Fibroblast of villous mesenchyme (primary cell): Measurements from ENCODE around the gene GLRX. TPM values are rescaled to one million over a fixed set of nuclear protein-coding genes. Genes with fewer than 3 reads are reported as not detected.
A peak's percentile ranks its signal among the peaks of the same experiment; 100 is the strongest.
"Not testable (repeated sequence)": the region's sequence is repeated elsewhere in the genome, so short reads cannot be mapped to it uniquely, and the experiment has no call there.

ENCODE experiments used
- DNase-seq: peaks from one replicate; pipeline ENCODE4 v3.0.0-alpha.2; 2010; ENCODE audit warnings: low read depth
- H3K4me3 ChIP-seq: 2 replicates; pipeline ENCODE4 v1.5.1; 2011; ENCODE audit warnings: low read depth, mild to moderate bottlenecking, low read length
- CTCF ChIP-seq: IDR thresholded peaks from 2 replicates; pipeline ENCODE4 v1.5.1; 2012; ENCODE audit warnings: low read depth, mild to moderate bottlenecking, low read length; ENCODE audit not compliant: insufficient read depth
- total RNA-seq: library from RNA; depleted of rRNA; stranded (reverse); fragments of >200 nt; gene quantifications from 2 replicates; pipeline ENCODE4 v1.2.3, GENCODE V29; 2012

The GLRX gene
- 152 and 437 TPM in 2 replicates for total RNA-seq

DNA sequence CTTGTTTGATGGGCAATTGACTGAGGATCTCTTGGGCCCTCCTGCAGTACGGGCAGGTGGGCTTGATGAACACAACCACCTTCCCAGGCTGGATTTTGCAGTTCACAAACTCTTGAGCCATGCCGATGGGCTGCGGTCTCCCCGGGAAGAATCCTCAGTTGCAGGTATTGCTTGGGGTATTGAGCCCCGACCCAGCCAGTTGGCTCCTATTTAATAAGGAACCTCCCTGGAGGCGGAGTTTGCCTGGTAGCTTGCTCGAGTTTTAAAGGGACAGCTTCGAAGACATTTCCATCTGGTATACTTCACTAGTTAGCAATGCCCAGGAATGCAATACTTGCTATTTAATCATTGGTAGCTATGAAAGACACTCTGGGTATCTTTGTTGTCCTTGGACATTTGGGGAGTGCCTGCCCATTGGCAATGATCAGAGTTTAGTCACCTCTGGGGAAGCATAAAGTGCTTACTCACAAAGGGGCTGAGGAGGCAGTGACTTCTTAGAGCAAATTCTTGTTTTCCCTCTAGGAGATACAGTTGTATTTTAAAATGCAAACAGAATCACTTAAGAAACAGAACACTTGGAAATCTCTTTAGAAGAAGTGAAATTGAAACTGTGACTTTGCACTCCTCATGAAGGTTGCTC, at the start of gene GLRX:
Gene GLRX, minus strand, starts transcription at position 185 of the 640 bp plus-strand sequence. Its CDS starts 64 bp downstream, at position 121.
- no peak for TF ChIP-seq CTCF
- peak within 1 kb of the TSS; percentile 90 for H3K4me3 ChIP-seq
- peak; percentile 88 for DNase-seq

GRCh38 chr5:95871146-95871806, 48.8 kb upstream of the GLRX start:
- no peak for TF ChIP-seq CTCF
- no peak for DNase-seq
- no peak overlapping the region for H3K4me3 ChIP-seq

DNA sequence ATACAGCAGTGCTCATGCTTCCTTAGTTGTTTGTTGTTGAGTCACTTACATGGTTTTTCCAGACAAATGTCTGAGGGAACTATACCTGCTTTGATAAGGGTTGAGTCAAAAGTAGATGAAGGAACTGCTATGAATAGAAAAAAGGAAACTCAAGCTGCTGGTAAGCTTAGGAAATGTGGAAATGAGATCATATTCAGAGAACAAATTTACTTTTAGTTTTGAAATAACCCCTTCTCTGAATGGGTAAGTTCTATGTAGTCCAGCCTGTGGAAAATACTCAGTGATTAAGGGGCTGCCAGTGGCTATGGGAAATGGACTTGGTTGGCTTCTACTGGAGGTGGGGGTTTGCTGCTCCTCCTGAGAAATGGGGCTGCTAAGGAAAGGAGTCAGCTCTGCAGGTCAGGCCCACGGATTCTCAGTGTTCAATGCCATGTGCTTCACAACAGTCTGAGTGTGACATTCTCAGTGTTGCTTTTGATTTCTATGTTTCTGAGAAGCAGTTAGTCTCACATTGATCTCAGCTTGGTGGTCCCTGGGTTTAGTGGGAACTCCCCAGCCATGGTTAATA, 47.7 kb upstream of the GLRX start:
- TF ChIP-seq CTCF: no peak
- H3K4me3 ChIP-seq: no peak overlapping the region
- no peak for DNase-seq

DNA sequence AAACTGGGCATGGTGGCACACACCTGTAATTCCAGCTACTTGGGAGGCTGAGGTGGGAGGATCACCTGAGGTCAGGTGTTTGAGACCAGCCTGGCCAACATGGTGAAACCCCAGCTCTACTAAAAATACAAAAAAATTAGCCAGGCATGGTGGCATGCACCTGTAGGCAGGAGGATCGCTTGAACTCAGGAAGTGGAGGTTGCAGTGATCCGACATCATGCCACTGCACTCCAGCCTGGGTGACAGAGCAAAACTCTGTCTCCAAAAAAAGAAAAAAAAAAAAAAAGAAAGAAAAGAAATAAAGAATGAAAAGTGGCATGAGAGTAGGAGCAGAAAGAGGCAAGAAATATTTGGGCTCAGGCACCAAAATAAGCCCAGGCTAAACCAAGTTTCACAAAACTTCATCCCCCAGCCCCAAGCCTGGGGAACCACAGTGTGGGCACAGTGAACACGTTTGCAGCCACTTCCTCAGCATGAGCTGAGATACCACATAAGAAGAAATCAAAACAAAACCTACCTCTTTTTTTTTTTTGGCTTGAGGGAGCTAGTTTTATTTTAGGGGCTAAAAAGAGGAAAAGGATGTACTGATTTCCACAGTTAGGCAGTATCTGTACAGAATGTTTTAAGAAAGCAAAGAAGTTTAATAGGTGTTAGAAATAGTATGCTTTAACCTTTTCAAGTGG, 46.8 kb upstream of the GLRX start:
- H3K4me3 ChIP-seq, DNase-seq: not testable (repeated sequence)

GRCh38 chr5:95868136-95868535, 45.6 kb upstream of the GLRX start:
- DNase-seq: no peak
- H3K4me3 ChIP-seq: no peak overlapping the region
- no peak for TF ChIP-seq CTCF

- no peak for DNase-seq
- no peak for TF ChIP-seq CTCF
- no peak overlapping the region for H3K4me3 ChIP-seq
These were observed 44.0 kb upstream of the GLRX start for GRCh38 chr5:95866435-95867040.
